Fibroblast of villous mesenchyme (primary cell): ENCODE data around the gene ADAMTS4. TPM values are rescaled to one million over a fixed set of nuclear protein-coding genes. Genes with fewer than 3 reads are reported as not detected.

Experiments used
- DNase-seq: peaks from one replicate; pipeline ENCODE4 v3.0.0-alpha.2; 2010; ENCODE audit warnings: low read depth
- H3K4me3 ChIP-seq: 2 replicates; pipeline ENCODE4 v1.5.1; 2011; ENCODE audit warnings: low read depth, mild to moderate bottlenecking, low read length
- total RNA-seq: library from RNA; depleted of rRNA; stranded (reverse); fragments of >200 nt; gene quantifications from 2 replicates; pipeline ENCODE4 v1.2.3, GENCODE V29; 2012
- TF ChIP-seq, protein P1 (sequence below): IDR thresholded peaks from 2 replicates; pipeline ENCODE4 v1.5.1; 2012; ENCODE audit warnings: low read depth, mild to moderate bottlenecking, low read length; ENCODE audit not compliant: insufficient read depth

ADAMTS4 gene
- total RNA-seq, 1 donor: 8.2 TPM

DNA sequence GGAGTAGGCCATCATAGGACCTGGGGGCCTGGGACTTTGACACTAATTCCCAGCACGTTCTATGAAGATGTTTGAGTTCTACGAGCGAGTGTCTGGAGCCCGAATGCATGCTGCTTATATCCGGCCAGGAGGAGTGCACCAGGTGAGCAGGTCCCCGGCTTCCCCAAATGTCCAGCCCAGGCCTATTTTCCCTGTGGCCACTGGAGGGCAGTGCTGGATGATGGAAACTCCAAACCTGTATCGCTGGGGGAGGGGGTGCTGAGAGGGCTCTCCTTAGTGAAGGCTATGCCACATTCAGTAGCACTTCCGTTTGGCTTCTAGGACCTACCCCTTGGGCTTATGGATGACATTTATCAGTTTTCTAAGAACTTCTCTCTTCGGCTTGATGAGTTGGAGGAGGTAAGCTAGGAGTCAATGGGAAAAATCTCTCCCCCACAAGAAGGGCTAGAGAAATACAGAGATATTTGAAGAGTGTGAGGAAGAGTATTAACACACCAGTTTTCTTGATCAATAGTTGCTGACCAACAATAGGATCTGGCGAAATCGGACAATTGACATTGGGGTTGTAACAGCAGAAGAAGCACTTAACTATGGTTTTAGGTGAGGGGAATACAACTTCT, 11.0 kb upstream of the ADAMTS4 start:
- DNase-seq: peak; percentile 81

DNA sequence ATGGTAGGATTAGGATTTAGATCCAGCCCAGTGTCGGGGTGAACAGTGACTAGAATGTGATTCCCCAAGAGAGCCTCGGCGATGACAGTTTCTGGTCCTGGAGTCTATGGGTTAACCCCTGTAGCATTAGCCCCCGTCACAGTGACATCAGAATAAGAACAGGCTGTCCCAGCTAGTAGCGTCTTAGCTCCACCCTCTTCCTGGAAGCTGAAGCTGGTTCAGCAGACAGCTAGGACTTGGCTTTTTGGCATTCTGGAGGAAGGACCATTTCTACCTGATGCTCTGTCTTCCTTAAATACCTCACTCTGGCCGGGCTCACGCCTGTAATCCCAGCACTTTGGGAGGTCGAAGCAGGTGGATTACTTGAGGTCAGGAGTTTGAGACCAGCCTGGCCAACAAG, 8.3 kb upstream of the ADAMTS4 start:
- peak; percentile 98 for DNase-seq
- H3K4me3 ChIP-seq: peak overlapping the region; percentile 19
- TF ChIP-seq, protein P1, sequence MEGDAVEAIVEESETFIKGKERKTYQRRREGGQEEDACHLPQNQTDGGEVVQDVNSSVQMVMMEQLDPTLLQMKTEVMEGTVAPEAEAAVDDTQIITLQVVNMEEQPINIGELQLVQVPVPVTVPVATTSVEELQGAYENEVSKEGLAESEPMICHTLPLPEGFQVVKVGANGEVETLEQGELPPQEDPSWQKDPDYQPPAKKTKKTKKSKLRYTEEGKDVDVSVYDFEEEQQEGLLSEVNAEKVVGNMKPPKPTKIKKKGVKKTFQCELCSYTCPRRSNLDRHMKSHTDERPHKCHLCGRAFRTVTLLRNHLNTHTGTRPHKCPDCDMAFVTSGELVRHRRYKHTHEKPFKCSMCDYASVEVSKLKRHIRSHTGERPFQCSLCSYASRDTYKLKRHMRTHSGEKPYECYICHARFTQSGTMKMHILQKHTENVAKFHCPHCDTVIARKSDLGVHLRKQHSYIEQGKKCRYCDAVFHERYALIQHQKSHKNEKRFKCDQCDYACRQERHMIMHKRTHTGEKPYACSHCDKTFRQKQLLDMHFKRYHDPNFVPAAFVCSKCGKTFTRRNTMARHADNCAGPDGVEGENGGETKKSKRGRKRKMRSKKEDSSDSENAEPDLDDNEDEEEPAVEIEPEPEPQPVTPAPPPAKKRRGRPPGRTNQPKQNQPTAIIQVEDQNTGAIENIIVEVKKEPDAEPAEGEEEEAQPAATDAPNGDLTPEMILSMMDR: no peak

More for the DNA sequence above, 11.0 kb upstream of the ADAMTS4 start:
- no peak overlapping the region for H3K4me3 ChIP-seq
- TF ChIP-seq, protein P1: peak; percentile 96

DNA sequence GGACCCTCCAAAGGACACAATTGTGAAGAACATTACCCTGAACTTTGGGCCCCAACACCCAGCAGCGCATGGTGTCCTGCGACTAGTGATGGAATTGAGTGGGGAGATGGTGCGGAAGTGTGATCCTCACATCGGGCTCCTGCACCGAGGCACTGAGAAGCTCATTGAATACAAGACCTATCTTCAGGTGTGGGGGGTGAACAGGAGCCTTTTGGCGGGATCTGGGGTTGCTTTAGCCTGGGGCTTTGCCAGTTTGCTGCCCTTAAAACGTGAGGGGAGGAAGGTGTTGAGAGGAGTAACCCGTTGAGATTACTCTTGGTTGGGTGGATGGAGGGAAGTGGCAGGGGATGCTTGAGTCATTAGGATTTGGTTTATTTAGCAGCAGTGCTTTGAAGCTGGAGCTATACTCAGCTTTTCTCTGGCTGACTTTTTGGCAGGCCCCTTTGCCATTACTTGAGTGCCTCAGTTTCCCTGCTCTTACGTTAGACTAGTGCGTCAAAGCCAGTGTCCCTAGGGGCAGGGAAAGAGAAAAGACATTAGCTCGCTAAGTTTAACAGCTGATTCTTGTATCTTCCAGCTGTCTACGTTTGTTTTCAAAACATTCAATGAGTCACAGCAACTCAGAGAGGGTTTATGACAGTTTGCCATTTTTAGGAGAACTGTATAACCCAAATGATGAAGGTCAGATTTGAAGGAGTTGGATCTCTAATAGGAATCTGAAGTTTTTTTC, 7.7 kb upstream of the ADAMTS4 start:
- DNase-seq: peak; percentile 94
- TF ChIP-seq, protein P1: no peak
- peak overlapping the region; percentile 19 for H3K4me3 ChIP-seq

DNA sequence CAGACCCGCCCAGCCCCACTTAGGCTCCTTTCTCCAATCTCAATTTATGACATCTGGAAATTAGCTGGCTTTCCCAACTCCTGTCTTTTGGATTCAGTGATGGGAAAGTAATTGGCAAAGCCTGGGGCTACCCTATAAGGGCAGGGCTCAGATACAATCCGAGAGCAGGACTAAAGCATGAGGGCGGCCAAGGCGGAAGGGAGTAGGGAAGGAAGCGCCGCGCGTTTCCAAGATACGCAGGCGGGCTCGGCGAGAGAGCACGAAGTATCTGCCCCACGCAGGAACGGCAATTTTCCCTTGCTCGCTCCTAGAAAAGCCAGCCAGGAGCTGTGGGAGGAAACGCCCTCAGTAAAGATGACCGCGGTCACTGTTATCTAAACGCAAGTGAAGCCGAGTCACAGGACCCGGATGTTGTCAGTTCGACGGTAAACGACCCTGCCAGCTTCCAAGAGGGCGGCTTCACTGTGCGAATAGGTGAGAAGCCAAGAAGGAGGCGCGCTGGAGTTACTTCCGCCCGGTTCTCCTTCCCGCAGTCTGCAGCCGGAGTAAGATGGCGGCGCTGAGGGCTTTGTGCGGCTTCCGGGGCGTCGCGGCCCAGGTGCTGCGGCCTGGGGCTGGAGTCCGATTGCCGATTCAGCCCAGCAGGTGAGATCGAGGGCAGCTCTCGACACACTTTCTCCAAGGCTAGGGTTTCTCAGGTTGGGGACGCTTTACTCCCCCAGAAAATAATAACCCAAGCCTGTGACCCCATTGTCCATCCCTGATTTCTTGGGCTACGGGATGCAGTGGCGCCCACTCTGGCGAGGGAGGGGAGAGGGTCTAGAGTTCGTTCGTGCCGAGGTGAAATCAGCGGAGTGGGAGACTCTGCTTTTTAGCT, 3.2 kb upstream of the ADAMTS4 start, which contains the start of gene NDUFS2:
Gene NDUFS2, plus strand, starts transcription at position 532 of the 877 bp plus-strand sequence. Its CDS starts 19 bp downstream, at position 551.
- peak; percentile 100 for DNase-seq
- peak within 1 kb of the TSS; percentile 96 for H3K4me3 ChIP-seq
- TF ChIP-seq, protein P1: peak; percentile 36

DNA sequence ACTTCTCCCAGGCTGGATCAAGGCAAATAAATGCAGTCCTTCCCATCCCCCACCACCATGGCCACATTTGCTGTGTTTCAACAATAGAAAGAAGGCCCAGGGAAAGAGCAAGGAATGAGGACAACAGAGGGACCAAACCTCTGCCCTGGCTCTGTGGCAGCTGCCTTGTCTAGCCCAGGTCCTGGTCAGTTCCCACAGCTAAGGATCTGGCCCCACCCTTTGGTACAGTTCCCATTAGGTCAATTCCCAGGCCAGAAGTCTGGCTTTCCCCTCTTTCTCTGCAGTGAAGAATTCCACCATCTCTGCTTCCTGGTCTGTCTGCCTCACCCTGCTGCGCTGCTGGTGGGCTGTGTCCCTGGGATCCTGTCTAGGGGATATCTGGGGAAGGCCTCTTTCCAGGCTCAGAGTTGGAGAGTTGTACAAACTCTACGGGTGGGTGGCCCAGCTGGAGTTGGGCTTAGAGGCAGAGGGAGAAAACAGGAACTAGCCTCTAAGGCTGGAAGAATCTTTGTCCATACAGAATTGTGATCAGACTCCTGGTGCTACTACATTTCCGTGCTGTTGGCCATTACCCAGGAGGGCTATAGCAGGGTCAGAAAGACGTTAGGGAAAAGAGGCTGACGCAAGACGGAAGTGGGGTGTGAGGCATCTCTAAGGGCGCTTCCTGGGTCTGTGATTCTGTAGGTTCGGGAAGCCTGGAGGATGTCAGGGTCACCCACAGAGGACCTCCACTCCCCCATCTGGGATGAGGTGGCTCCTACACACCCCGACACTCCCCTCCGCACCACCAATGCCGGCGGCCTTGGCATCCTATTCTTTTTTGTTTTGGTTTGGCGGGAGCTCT, 2.4 kb upstream of the ADAMTS4 start:
- H3K4me3 ChIP-seq: peak overlapping the region; percentile 96
- TF ChIP-seq, protein P1: no peak
- peak; percentile 91 for DNase-seq

DNA sequence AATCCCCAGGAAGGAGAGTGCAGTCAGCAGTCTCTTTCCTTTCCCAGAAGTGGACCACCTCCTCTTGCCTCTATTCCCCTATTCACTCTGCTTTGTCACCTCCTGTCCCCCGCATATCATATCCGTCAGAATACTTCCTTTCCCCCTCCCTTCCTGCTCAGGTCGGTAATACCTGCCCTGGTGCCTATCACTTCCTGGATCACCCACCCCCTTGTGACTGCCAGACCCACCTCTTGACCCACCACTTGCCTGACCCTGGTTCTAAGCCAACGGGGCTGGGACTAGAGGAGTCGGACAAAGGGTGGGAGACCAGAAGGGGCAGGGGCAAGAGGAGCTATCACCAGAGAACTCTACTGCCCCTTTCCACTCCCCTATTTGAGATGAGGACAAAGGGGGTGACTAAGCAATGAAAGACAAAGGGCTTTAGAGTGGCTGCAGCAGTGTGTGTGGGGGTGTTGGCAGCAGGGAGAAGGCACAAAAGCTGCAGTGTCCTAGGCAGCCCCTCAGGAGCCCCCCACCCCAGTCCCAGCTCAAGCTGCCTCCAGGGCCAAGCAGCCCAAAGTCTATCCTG, 1.7 kb upstream of the ADAMTS4 start:
- TF ChIP-seq, protein P1: no peak
- DNase-seq: no peak
- no peak overlapping the region for H3K4me3 ChIP-seq
